H1 (cell line): ENCODE results near the gene CFAP100. TPM values are rescaled to one million over a fixed set of nuclear protein-coding genes. Genes with fewer than 3 reads are reported as not detected.

Source experiments
- CTCF ChIA-PET: fragments of 300-600 bp; sonication (Branson Sonifier 250); formaldehyde crosslinking; loops from one replicate; lab custom pipeline; 2021; ENCODE audit not compliant: partially characterized antibody; lab: Charles Lee
- POLR2A ChIA-PET: fragments of 300-600 bp; sonication (Branson Sonifier 250); formaldehyde crosslinking; loops from one replicate; lab custom pipeline; 2021; ENCODE audit warnings: inconsistent platforms; ENCODE audit not compliant: partially characterized antibody; lab: Charles Lee
- DNase-seq, 2 experiments: peaks; one replicate each; pipeline versions ENCODE4 v3.0.0 to v3.0.0-alpha.2; 2010 to 2022; ENCODE audit warnings: low spot score in 2 of 2, low read depth in 1 of 2, mixed read lengths in 1 of 2
- FAIRE-seq: peaks from 2 replicates; lab custom pipeline; 2011; peaks lifted over from hg19 to GRCh38; lab: Jason Lieb, UNC
- H2AFZ ChIP-seq: 2 replicates; pipeline ENCODE4 v1.8.1; 2012; ENCODE audit warnings: low read length, inconsistent platforms
- H2AK5ac ChIP-seq: 2 replicates; pipeline ENCODE4 v1.6.1; 2013; ENCODE audit warnings: low read depth, low read length
- H2BK120ac ChIP-seq: replicated peaks from 2 replicates; pipeline ENCODE3; 2013; ENCODE audit warnings: low read depth, low read length, inconsistent platforms
- H2BK12ac ChIP-seq: 2 replicates; pipeline ENCODE4 v1.6.1; 2013; ENCODE audit warnings: low read depth, low read length
- H2BK15ac ChIP-seq: 2 replicates; pipeline ENCODE4 v1.6.1; 2013; ENCODE audit warnings: low read length
- H2BK20ac ChIP-seq: 2 replicates; pipeline ENCODE4 v1.6.1; 2013; ENCODE audit warnings: low read length
- H2BK5ac ChIP-seq: 2 replicates; pipeline ENCODE4 v1.6.1; 2013; ENCODE audit warnings: low read depth, low read length
- H3K14ac ChIP-seq: 2 replicates; pipeline ENCODE4 v1.6.1; 2013; ENCODE audit warnings: inconsistent platforms; ENCODE audit not compliant: insufficient read length
- H3K18ac ChIP-seq: 2 replicates; pipeline ENCODE4 v1.6.1; 2013; ENCODE audit warnings: low read length; ENCODE audit errors: extremely low read depth
- H3K23ac ChIP-seq: 2 replicates; pipeline ENCODE4 v1.6.1; 2013; ENCODE audit warnings: inconsistent platforms; ENCODE audit not compliant: insufficient read length
- H3K23me2 ChIP-seq: 2 replicates; pipeline ENCODE4 v1.6.1; 2013; ENCODE audit warnings: low read depth, low read length
- H3K27ac ChIP-seq: 2 replicates; pipeline ENCODE4 v1.6.1; 2011; ENCODE audit warnings: low read depth, low read length, inconsistent platforms
- H3K27me3 ChIP-seq, 4 experiments: replicated peaks in 1 of 4; 1 replicate in 1 of 4; 2 replicates in 3 of 4; pipeline versions ENCODE4 v1.6.1 to v1.8.1; 2011 to 2013; ENCODE audit warnings: low read length in 3 of 4, mild to moderate bottlenecking in 3 of 4, inconsistent platforms in 2 of 4, mixed read lengths in 2 of 4, moderate library complexity in 1 of 4; ENCODE audit not compliant: control insufficient read depth in 3 of 4, insufficient read depth in 3 of 4; ENCODE audit errors: extremely low read depth in 1 of 4
- H3K36me3 ChIP-seq, 4 experiments: 2 replicates each; pipeline versions ENCODE4 v1.6.1 to v1.8.1; 2011 to 2013; ENCODE audit warnings: mild to moderate bottlenecking in 4 of 4, low read length in 3 of 4, moderate library complexity in 2 of 4, control low read depth in 1 of 4, inconsistent platforms in 1 of 4; ENCODE audit not compliant: insufficient read depth in 4 of 4, control insufficient read depth in 2 of 4
- H3K4ac ChIP-seq: replicated peaks from 2 replicates; pipeline ENCODE3; 2013; ENCODE audit warnings: low read length, low read depth, mixed read lengths, inconsistent platforms; ENCODE audit not compliant: insufficient read length
- H3K4me1 ChIP-seq, 4 experiments: replicated peaks in 1 of 4; 1 replicate in 1 of 4; 2 replicates in 3 of 4; pipeline versions ENCODE4 v1.6.1 to v1.8.1; 2011 to 2013; ENCODE audit warnings: low read length in 3 of 4, inconsistent platforms in 2 of 4, mixed read lengths in 1 of 4; ENCODE audit not compliant: insufficient read depth in 4 of 4, control insufficient read depth in 3 of 4
- H3K4me2 ChIP-seq, 2 experiments: 2 replicates each; pipeline versions ENCODE4 v1.6.1 to v1.8.1; 2011 to 2013; ENCODE audit warnings: low read depth in 2 of 2, low read length in 2 of 2, control low read depth in 1 of 2, inconsistent platforms in 1 of 2, mild to moderate bottlenecking in 1 of 2; ENCODE audit not compliant: insufficient read depth in 1 of 2
- H3K4me3 ChIP-seq, 4 experiments: fragments of 200-600, 300-600 bp in 1 of 4; sonication (generic), shearing (Covaris generic), sonication (Bioruptor Twin) in 1 of 4; 2 replicates each; pipeline versions ENCODE4 v1.5.1 to v1.8.1; 2011 to 2016; ENCODE audit warnings: low read length in 4 of 4, low read depth in 3 of 4, control low read depth in 2 of 4, inconsistent platforms in 2 of 4, mild to moderate bottlenecking in 2 of 4, mixed read lengths in 1 of 4, moderate library complexity in 1 of 4; ENCODE audit not compliant: insufficient read depth in 2 of 4; ENCODE audit errors: extremely low read depth in 1 of 4
- H3K56ac ChIP-seq: replicated peaks from 2 replicates; pipeline ENCODE3; 2013; ENCODE audit warnings: low read depth, mild to moderate bottlenecking, mixed read lengths, low read length, inconsistent platforms; ENCODE audit not compliant: insufficient read length
- H3K79me1 ChIP-seq: 2 replicates; pipeline ENCODE4 v1.6.1; 2013; ENCODE audit warnings: low read depth, low read length, control low read depth
- H3K79me2 ChIP-seq, 2 experiments: 2 replicates each; pipeline versions ENCODE4 v1.6.1 to v1.8.1; 2012 to 2013; ENCODE audit warnings: low read length in 2 of 2, mild to moderate bottlenecking in 2 of 2, inconsistent platforms in 1 of 2; ENCODE audit not compliant: insufficient read depth in 2 of 2, control insufficient read depth in 1 of 2
- H3K9ac ChIP-seq, 4 experiments: replicated peaks in 1 of 4; 1 replicate in 1 of 4; 2 replicates in 3 of 4; pipeline versions ENCODE4 v1.6.1 to v1.8.1; 2011 to 2013; ENCODE audit warnings: low read depth in 3 of 4, low read length in 3 of 4, control low read depth in 2 of 4, mild to moderate bottlenecking in 2 of 4, moderate library complexity in 2 of 4, inconsistent platforms in 1 of 4; ENCODE audit errors: extremely low read depth in 1 of 4
- H3K9me3 ChIP-seq, 2 experiments: 2 replicates each; pipeline versions ENCODE4 v1.6.1 to v1.8.1; 2012 to 2013; ENCODE audit warnings: mild to moderate bottlenecking in 2 of 2, moderate library complexity in 2 of 2, control low read depth in 1 of 2, inconsistent platforms in 1 of 2, low read depth in 1 of 2, low read length in 1 of 2, mixed read lengths in 1 of 2; ENCODE audit not compliant: insufficient read depth in 2 of 2
- H4K20me1 ChIP-seq, 2 experiments: replicated peaks in 1 of 2; 2 replicates each; pipeline versions ENCODE3 to v1.8.1; 2011 to 2013; ENCODE audit warnings: inconsistent platforms in 2 of 2, low read length in 2 of 2, mild to moderate bottlenecking in 1 of 2; ENCODE audit not compliant: insufficient read depth in 2 of 2, control insufficient read depth in 1 of 2
- H4K5ac ChIP-seq: 2 replicates; pipeline ENCODE4 v1.6.1; 2013; ENCODE audit warnings: low read length, low read depth, mixed read lengths, inconsistent platforms; ENCODE audit not compliant: insufficient read length
- H4K8ac ChIP-seq: 2 replicates; pipeline ENCODE4 v1.8.0; 2013; ENCODE audit warnings: mild to moderate bottlenecking, moderate library complexity, low read length, inconsistent platforms; ENCODE audit not compliant: insufficient read depth; ENCODE audit errors: extremely low read depth
- H4K91ac ChIP-seq: replicated peaks from 2 replicates; pipeline ENCODE3; 2013; ENCODE audit warnings: low read length, mixed read lengths, inconsistent platforms; ENCODE audit not compliant: insufficient read length
- BCL11A ChIP-seq, 2 experiments: IDR thresholded peaks; one replicate each; pipeline ENCODE4 v1.6.1; 2011; ENCODE audit warnings: low read depth in 2 of 2, low read length in 2 of 2, mild to moderate bottlenecking in 2 of 2
- CBX8 ChIP-seq: fragments of 300-800, 300-1000 bp; sonication (generic); IDR thresholded peaks from 2 replicates; pipeline ENCODE4 v1.7.1; 2016; ENCODE audit warnings: low read depth, low read length, borderline replicate concordance
- EGR1 ChIP-seq: IDR thresholded peaks from 2 replicates; pipeline ENCODE4 v1.6.1; 2011; ENCODE audit warnings: low read depth, low read length, borderline replicate concordance
- FOSL1 ChIP-seq: IDR thresholded peaks from 2 replicates; pipeline ENCODE4 v1.6.1; 2011; ENCODE audit warnings: mild to moderate bottlenecking, low read depth, low read length, moderate library complexity; ENCODE audit not compliant: insufficient read depth
- NRF1 ChIP-seq: IDR thresholded peaks from 2 replicates; pipeline ENCODE4 v1.6.1; 2011; ENCODE audit warnings: mild to moderate bottlenecking, low read depth, low read length, improper control_type of control experiment
- RBBP5 ChIP-seq: IDR thresholded peaks from 2 replicates; pipeline ENCODE4 v1.7.1; 2012; ENCODE audit warnings: low read depth, mild to moderate bottlenecking, inconsistent platforms, low read length, moderate library complexity, borderline replicate concordance
- WGBS, 2 experiments: shearing (Covaris generic) in 1 of 2; methylation state at CpG; one replicate each; pipeline versions ENCODE4 v1.1.6 to v1.1.7; 2013 to 2015; ENCODE audit warnings: low lambda C conversion rate in 2 of 2, mixed read lengths in 2 of 2, inconsistent platforms in 1 of 2, low coverage in 1 of 2, missing lambda C conversion rate in 1 of 2; ENCODE audit not compliant: insufficient replicate concordance in 2 of 2, insufficient coverage in 1 of 2, insufficient read length in 1 of 2; ENCODE audit errors: extremely low coverage in 1 of 2, missing lambda C conversion rate in 1 of 2; 5-methylcytosine and 5-hydroxymethylcytosine counted together
- polyA plus RNA-seq, 7 experiments: library from polyadenylated mRNA; depleted of rRNA in 3 of 7; stranded (reverse) in 5 of 7; unstranded in 2 of 7; fragments of >200 nt in 5 of 7; fragments of 200-250 nt in 2 of 7; gene quantifications; 1 replicate in 5 of 7; 2 replicates in 1 of 7; 4 replicates in 1 of 7; pipeline versions ENCODE4 v1.2.1 to v1.2.3, GENCODE V29; 2011 to 2013; ENCODE audit warnings: missing spikeins in 2 of 7, mixed read lengths in 2 of 7
- total RNA-seq: library from RNA; stranded (reverse); fragmentation: NEBNext Ultra II Directional; extraction: Animal tissue kit (Norgen Biotek cat#: 25700); gene quantifications from 2 replicates; pipeline ENCODE4 v1.2.1, GENCODE V29; 2021
- TF ChIP-seq, protein P1 (sequence below): IDR thresholded peaks from 2 replicates; pipeline ENCODE4 v1.6.1; 2011; ENCODE audit warnings: low read depth, mild to moderate bottlenecking, low read length; ENCODE audit not compliant: insufficient read depth

CFAP100 gene
- total and polyA plus RNA-seq, 2 of the 8 experiments (the other 6 are each of a cell fraction or from before 2014, with no cell fraction given) = 0.17 TPM; not detected in 1

DNA sequence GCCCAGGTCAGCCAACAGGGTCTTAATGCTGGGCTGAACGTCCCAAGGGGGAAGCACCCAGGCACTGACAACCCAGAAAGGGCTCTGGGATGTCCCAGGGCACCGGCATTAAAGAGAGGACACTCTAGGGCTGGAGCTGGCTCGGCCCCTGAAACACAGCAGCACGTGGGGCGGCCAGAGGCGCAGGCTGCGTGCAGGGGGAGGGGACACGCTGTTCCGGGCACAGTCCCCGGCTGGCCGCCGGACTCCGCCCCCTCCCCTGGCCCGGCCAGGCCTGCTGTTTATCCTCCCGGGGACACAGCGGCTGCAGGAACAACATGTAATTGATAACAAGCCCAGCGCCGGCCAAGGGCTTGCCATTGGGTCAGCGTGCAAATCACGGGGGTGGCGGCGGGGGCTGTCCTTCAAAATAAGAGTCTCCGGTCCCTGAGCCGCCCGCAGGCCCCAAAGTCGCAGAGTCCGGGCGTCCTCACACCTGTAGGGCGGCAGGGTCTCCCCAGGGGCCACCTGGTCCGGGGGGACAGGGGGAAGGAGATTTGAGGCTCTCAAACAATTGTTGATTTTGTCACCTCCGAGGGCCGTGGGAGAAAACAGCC, 38.8 kb upstream of the CFAP100 start:
- Histone ChIP-seq H4K20me1 (peaks cover 0 to 9% of the 10 kb centered on the region in 2 experiments), H3K4ac (no peak overlapping the region), H3K18ac (peak overlapping the region; percentile 97), H2BK5ac (peak overlapping the region; percentile 75; the same call in 1 of the 2 replicates), H4K8ac (peak overlapping the region; percentile 92), H3K4me1 (peaks cover 2 to 25% (median 14%) of the 10 kb centered on the region in 4 experiments), H4K5ac (peak overlapping the region; percentile 46), H3K9ac (peak overlapping the region in 3 of 4 experiments; percentile 42 to 74 (median 44); a peak in 3 of 7 replicates), H3K9me3 (no peaks in the 10 kb centered on the region), H2BK20ac (no peak overlapping the region), H2AFZ (no peak overlapping the region), H3K56ac (no peak overlapping the region), H3K4me2 (peak overlapping the region; percentile 93 to 96), H3K27me3 (peaks cover 0 to 17% (median 8%) of the 10 kb centered on the region in 4 experiments; a peak in 6 of 7 replicates), H3K23me2 (peaks cover 17% of the 10 kb centered on the region), H2BK120ac (no peak overlapping the region), H2AK5ac (no peak overlapping the region; the same call in 1 of the 2 replicates), H3K79me1 (0 out of 2 replicates have a peak, but pooled peaks cover 3% of the 10 kb centered on the region), H3K36me3 (peaks cover 0 to 12% (median 8%) of the 10 kb centered on the region in 4 experiments; a peak in 5 of 8 replicates), H3K4me3 (peak overlapping the region; percentile 61 to 73 (median 68)), H2BK12ac (0 out of 2 replicates have a peak overlapping the region, but pooled peaks have one; percentile 92), H3K14ac (no peak overlapping the region), H4K91ac (no peak overlapping the region), H3K23ac (no peak overlapping the region), H3K27ac (no peak overlapping the region), H3K79me2 (peaks cover 0 to 18% of the 10 kb centered on the region in 2 experiments; a peak in 1 of 4 replicates), H2BK15ac (0 out of 2 replicates have a peak overlapping the region, but pooled peaks have one; percentile 81)
- 2% methylated on average over 32 of the region's 32 CpGs; no CpG with 5 or more reads in 1 of the 2 experiments for WGBS, 2 experiments
- POLR2A ChIA-PET = interaction anchor here (1.0 to 1.4 kb wide), 5 partner anchors 11 to 91 kb away, joined by 3 to 4 read pairs (median 3); no protein-coding TSS in a partner anchor
- DNase-seq = peak; percentile 64 to 87
- FAIRE-seq = no peak
- CTCF ChIA-PET = interaction anchor here (0.7 to 1.3 kb wide), 6 partner anchors 10 to 222 kb away, joined by 3 to 6 read pairs (median 4); no protein-coding TSS in a partner anchor
- TF ChIP-seq, protein P1, sequence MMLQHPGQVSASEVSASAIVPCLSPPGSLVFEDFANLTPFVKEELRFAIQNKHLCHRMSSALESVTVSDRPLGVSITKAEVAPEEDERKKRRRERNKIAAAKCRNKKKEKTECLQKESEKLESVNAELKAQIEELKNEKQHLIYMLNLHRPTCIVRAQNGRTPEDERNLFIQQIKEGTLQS = no peak
- no peak for TF ChIP-seq FOSL1
- TF ChIP-seq EGR1 = peak; percentile 63; the same call in 1 of the 2 replicates
- TF ChIP-seq CBX8 = no peak
- no peak for TF ChIP-seq RBBP5
- no peak for TF ChIP-seq BCL11A (IDR thresholded peaks at IDR 0.05; ENCODE audit: low read depth in 2 of 2, low read length in 2 of 2)
- TF ChIP-seq NRF1 = no peak
